ENCODE measurements around the gene ETV7. TPM values are rescaled to one million over a fixed set of nuclear protein-coding genes. Genes with fewer than 3 reads are reported as not detected.

ETV7 gene
- total RNA-seq, 2 experiments from 2014 or later, result 0.33 to 0.73 TPM

DNA sequence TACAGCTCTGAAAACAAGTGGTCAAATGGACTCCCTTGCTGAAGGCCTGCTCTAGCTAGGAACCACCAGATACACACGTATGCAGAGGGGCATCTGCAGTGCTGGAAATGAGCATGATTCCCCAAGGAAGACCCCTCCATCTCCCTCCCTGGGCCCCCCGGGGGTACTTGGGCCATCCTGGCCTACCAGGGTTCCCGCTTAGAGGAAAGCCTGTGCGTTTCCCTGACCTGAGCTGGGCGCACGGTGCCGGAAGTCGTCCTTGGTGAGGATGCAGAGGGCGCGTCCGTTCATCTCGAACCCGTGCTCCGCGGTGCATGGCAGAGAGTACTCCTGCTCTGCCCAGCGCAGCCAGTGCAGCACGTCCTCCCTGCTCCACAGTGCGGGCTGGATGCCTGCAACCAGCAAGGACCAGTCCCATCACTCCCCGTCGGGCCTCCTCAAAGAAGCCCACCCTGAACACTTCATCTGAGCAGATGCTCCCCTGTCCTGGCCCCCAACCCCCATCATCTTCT, 11.8 kb downstream of the ETV7 start:
- intact Hi-C loops (cut with DNase I, micrococcal nuclease), result no loop called here
- Mint-ChIP-seq H3K36me3 (ENCODE audit: low read depth) (no peaks in the 10 kb centered on the region), H3K9me3 (no peaks in the 10 kb centered on the region), H3K4me3 (no peak overlapping the region), H3K27ac (no peak overlapping the region), H3K4me1 (ENCODE audit: low read depth) (no peaks in the 10 kb centered on the region), H3K27me3 (no peaks in the 10 kb centered on the region)
- H3K36me3 ChIP-seq (ENCODE audit: insufficient read depth, low read length), result peaks cover 2% of the 10 kb centered on the region
- H3K27me3 ChIP-seq (ENCODE audit: control insufficient read depth in 1 of 2, insufficient read depth in 2 of 2, low read length in 2 of 2), result no peaks in the 10 kb centered on the region
- H3K4me3 ChIP-seq (ENCODE audit: low read length), result no peak overlapping the region
- no peak overlapping the region for H3K27ac ChIP-seq (ENCODE audit: low read depth in 1 of 2, low read length in 2 of 2)
- ATAC-seq (ENCODE audit: poor library complexity) (no peak), DNase-seq (no peak)
- TF ChIP-seq, protein P1, sequence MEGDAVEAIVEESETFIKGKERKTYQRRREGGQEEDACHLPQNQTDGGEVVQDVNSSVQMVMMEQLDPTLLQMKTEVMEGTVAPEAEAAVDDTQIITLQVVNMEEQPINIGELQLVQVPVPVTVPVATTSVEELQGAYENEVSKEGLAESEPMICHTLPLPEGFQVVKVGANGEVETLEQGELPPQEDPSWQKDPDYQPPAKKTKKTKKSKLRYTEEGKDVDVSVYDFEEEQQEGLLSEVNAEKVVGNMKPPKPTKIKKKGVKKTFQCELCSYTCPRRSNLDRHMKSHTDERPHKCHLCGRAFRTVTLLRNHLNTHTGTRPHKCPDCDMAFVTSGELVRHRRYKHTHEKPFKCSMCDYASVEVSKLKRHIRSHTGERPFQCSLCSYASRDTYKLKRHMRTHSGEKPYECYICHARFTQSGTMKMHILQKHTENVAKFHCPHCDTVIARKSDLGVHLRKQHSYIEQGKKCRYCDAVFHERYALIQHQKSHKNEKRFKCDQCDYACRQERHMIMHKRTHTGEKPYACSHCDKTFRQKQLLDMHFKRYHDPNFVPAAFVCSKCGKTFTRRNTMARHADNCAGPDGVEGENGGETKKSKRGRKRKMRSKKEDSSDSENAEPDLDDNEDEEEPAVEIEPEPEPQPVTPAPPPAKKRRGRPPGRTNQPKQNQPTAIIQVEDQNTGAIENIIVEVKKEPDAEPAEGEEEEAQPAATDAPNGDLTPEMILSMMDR (IDR thresholded peaks at IDR 0.05), result no peak
- ChIA-PET POLR2A (no interaction called here), CTCF (no interaction called here)
- no peaks in the 10 kb centered on the region for H3K4me1 ChIP-seq (ENCODE audit: insufficient read depth, low read length)
- no peaks in the 10 kb centered on the region for H3K9me3 ChIP-seq (ENCODE audit: control insufficient read depth in 1 of 2, insufficient read depth in 1 of 2, low read length in 2 of 2)

DNA sequence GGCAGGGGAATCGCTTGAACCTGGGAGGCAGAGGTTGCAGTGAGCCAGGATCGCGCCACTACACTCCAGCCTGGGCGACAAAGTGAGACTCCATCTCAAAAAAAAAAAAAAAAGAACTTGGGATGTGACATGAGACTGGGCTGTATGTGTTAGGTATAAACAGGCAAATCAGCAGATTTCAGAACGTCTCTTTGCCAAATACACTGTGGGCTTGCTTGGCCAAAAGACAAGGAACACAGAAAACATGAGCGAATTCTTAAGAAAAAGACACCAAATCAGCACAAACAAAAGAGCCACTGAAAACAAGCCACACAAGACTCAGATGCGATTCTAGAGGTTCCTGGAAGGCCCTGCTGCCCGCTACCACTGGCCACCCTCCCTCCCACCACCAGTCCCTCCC, 12.5 kb downstream of the ETV7 start:
- Mint-ChIP-seq H3K9me3 (no peaks in the 10 kb centered on the region), H3K4me3 (no peak overlapping the region), H3K27me3 (no peaks in the 10 kb centered on the region), H3K4me1 (ENCODE audit: low read depth) (no peaks in the 10 kb centered on the region), H3K27ac (no peak overlapping the region), H3K36me3 (ENCODE audit: low read depth) (no peaks in the 10 kb centered on the region)
- Histone ChIP-seq H3K4me1 (ENCODE audit: insufficient read depth, low read length) (no peaks in the 10 kb centered on the region), H3K27me3 (ENCODE audit: control insufficient read depth in 1 of 2, insufficient read depth in 2 of 2, low read length in 2 of 2) (no peaks in the 10 kb centered on the region), H3K27ac (ENCODE audit: low read depth in 1 of 2, low read length in 2 of 2) (no peak overlapping the region), H3K36me3 (ENCODE audit: insufficient read depth, low read length) (peaks cover 6% of the 10 kb centered on the region), H3K9me3 (ENCODE audit: control insufficient read depth in 1 of 2, insufficient read depth in 1 of 2, low read length in 2 of 2) (no peaks in the 10 kb centered on the region), H3K4me3 (ENCODE audit: low read length) (no peak overlapping the region)
- TF ChIP-seq, protein P1 (IDR thresholded peaks at IDR 0.05), result no peak
- CTCF ChIA-PET, result no interaction called here
- ATAC-seq (ENCODE audit: poor library complexity), result no peak
- no peak for DNase-seq
- intact Hi-C loops (cut with DNase I, micrococcal nuclease), result no loop called here
- POLR2A ChIA-PET, result no interaction called here

DNA sequence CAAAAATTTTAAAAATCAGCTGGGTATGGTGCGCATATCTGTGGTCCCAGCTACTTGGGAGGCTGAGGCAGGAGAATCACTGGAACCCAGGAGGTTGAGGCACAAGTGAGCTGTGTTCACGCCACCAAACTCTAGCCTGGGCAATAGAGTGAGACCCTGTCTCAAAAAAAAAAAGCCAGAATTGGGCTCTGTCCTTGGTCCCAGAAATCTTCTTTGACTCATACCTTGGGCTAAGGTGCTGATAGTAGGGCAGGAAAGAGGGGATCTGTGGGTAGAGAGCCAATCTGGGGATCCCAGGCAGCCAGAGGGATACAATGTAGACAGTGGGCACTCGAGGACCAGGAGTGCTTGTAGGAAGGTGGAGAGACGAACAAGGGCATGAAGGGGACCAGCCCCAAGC, 13.3 kb downstream of the ETV7 start:
- Mint-ChIP-seq H3K27me3 (no peaks in the 10 kb centered on the region), H3K27ac (no peak overlapping the region), H3K4me1 (ENCODE audit: low read depth) (no peaks in the 10 kb centered on the region), H3K4me3 (no peak overlapping the region), H3K36me3 (ENCODE audit: low read depth) (no peaks in the 10 kb centered on the region), H3K9me3 (no peaks in the 10 kb centered on the region)
- H3K27ac ChIP-seq (ENCODE audit: low read depth in 1 of 2, low read length in 2 of 2), result no peak overlapping the region
- no peaks in the 10 kb centered on the region for H3K4me1 ChIP-seq (ENCODE audit: insufficient read depth, low read length)
- ATAC-seq (ENCODE audit: poor library complexity) (no peak), DNase-seq (no peak)
- H3K4me3 ChIP-seq (ENCODE audit: low read length), result no peak overlapping the region
- POLR2A ChIA-PET, result no interaction called here
- no peaks in the 10 kb centered on the region for H3K9me3 ChIP-seq (ENCODE audit: control insufficient read depth in 1 of 2, insufficient read depth in 1 of 2, low read length in 2 of 2)
- CTCF ChIA-PET, result interaction anchor here (0.9 kb wide), 1 partner anchor 72 kb away, joined by 3 read pairs; no protein-coding TSS in a partner anchor
- H3K36me3 ChIP-seq (ENCODE audit: insufficient read depth, low read length), result peaks cover 6% of the 10 kb centered on the region
- H3K27me3 ChIP-seq (ENCODE audit: control insufficient read depth in 1 of 2, insufficient read depth in 2 of 2, low read length in 2 of 2), result no peaks in the 10 kb centered on the region
- TF ChIP-seq, protein P1 (IDR thresholded peaks at IDR 0.05), result no peak
- intact Hi-C loops (cut with DNase I, micrococcal nuclease), result no loop called here
